ENCODE data around the gene TFDP2. TPM values are rescaled to one million over a fixed set of nuclear protein-coding genes. Genes with fewer than 3 reads are reported as not detected.

Gene TFDP2
- total and polyA plus RNA-seq, 12 donors, result 11.0 to 77.8 (median 54.3) TPM

GRCh38 chr3:141949972-141950371 is 199.4 kb downstream of the TFDP2 start:
- WGBS, 2 donors, result 91 to 98% methylated on average over 6 of the region's 6 CpGs
- Histone ChIP-seq H3K4me1 (no peaks in the 10 kb centered on the region), H3K36me3 (peaks cover 0 to 32% (median 6%) of the 10 kb centered on the region in 9 donors), H3K27me3 (no peaks in the 10 kb centered on the region), H3K9me3 (no peaks in the 10 kb centered on the region), H3K4me3 (no peak overlapping the region), H3K27ac (no peak overlapping the region)
- no peak for ATAC-seq
- TF ChIP-seq, protein P1, sequence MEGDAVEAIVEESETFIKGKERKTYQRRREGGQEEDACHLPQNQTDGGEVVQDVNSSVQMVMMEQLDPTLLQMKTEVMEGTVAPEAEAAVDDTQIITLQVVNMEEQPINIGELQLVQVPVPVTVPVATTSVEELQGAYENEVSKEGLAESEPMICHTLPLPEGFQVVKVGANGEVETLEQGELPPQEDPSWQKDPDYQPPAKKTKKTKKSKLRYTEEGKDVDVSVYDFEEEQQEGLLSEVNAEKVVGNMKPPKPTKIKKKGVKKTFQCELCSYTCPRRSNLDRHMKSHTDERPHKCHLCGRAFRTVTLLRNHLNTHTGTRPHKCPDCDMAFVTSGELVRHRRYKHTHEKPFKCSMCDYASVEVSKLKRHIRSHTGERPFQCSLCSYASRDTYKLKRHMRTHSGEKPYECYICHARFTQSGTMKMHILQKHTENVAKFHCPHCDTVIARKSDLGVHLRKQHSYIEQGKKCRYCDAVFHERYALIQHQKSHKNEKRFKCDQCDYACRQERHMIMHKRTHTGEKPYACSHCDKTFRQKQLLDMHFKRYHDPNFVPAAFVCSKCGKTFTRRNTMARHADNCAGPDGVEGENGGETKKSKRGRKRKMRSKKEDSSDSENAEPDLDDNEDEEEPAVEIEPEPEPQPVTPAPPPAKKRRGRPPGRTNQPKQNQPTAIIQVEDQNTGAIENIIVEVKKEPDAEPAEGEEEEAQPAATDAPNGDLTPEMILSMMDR (IDR thresholded peaks at IDR 0.05), result no peak
- no peak for DNase-seq
- intact Hi-C loops (cut with DNase I), result no loop called here

GRCh38 chr3:141949399-141949798 is 199.9 kb downstream of the TFDP2 start:
- H3K9me3 ChIP-seq, result no peaks in the 10 kb centered on the region
- H3K4me3 ChIP-seq, result no peak overlapping the region
- H3K27me3 ChIP-seq, result no peaks in the 10 kb centered on the region
- WGBS, 2 donors, result 92 to 95% methylated on average over 10 of the region's 10 CpGs
- intact Hi-C loops (cut with DNase I), result no loop called here
- DNase-seq (no peak), ATAC-seq (peak in 1 of 8 donors; percentile 17)
- H3K4me1 ChIP-seq, result no peaks in the 10 kb centered on the region
- no peak overlapping the region for H3K27ac ChIP-seq
- peaks cover 0 to 32% (median 6%) of the 10 kb centered on the region in 9 donors for H3K36me3 ChIP-seq
- TF ChIP-seq, protein P1 (IDR thresholded peaks at IDR 0.05), result no peak

- intact Hi-C loops (cut with DNase I), result no loop called here
- Histone ChIP-seq H3K9me3 (no peaks in the 10 kb centered on the region), H3K4me3 (no peak overlapping the region), H3K27me3 (no peaks in the 10 kb centered on the region), H3K27ac (no peak overlapping the region), H3K36me3 (peaks cover 0 to 12% (median 0%) of the 10 kb centered on the region in 9 donors), H3K4me1 (peaks cover 0 to 3% (median 0%) of the 10 kb centered on the region in 9 donors)
- DNase-seq (no peak), ATAC-seq (peak in 1 of 8 donors; percentile 27)
- TF ChIP-seq, protein P1 (IDR thresholded peaks at IDR 0.05), result no peak
- WGBS, 2 donors, result 89 to 91% methylated on average over 16 of the region's 16 CpGs
Measured at GRCh38 chr3:141945726-141946485, 203.4 kb downstream of the TFDP2 start.

DNA sequence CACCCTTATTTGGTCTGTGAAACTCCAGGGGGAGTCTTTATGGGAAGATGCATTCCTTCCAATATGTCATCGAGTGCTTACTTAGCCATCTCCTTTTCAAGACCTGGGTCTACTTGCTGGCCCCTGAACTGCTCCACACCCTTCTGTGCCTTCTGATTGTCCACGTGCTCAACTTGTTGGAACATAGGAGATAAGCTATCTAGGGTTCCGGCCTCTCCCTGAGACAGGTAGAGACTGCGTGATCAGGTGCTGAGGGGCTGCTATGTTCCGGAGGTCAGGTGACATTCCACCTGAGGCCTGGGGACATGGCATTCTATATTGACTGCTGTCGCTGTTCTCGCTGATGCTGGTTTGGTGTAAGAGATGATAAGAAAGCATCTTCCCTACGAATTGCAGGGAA is 207.3 kb downstream of the TFDP2 start:
- peaks cover 0 to 13% (median 0%) of the 10 kb centered on the region in 9 donors for H3K4me1 ChIP-seq
- TF ChIP-seq, protein P1 (IDR thresholded peaks at IDR 0.05), result no peak
- no peaks in the 10 kb centered on the region for H3K27me3 ChIP-seq
- intact Hi-C loops (cut with DNase I), result no loop called here
- WGBS, 2 donors, result 92% methylated on average over 8 of the region's 8 CpGs
- H3K27ac ChIP-seq, result no peak overlapping the region
- H3K36me3 ChIP-seq, result no peaks in the 10 kb centered on the region
- DNase-seq, result no peak
- H3K4me3 ChIP-seq, result no peak overlapping the region
- no peaks in the 10 kb centered on the region for H3K9me3 ChIP-seq
- no peak for ATAC-seq
